Measurements from ENCODE around the gene LRFN2.

DNA sequence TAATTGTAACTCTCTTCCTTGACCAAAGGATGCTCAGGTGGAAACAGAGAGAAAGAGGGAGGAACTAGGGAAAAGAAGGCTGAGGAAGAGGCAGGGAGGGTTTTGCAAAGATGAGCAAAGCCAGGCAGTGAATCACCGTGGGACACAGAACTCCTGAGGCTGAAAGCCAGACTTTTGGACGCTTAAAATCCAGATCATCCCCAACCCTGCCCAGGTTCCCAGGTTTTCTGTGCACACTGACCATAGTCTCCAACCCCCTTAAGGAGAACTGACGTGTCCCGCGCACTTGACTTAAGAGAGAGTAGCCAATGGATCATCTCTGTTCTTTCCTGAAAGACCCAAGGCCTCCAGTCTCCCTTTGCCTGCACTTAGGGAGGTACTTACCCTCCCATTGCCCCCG lies 75.3 kb downstream of the LRFN2 start:
- TF ChIP-seq, protein P1, sequence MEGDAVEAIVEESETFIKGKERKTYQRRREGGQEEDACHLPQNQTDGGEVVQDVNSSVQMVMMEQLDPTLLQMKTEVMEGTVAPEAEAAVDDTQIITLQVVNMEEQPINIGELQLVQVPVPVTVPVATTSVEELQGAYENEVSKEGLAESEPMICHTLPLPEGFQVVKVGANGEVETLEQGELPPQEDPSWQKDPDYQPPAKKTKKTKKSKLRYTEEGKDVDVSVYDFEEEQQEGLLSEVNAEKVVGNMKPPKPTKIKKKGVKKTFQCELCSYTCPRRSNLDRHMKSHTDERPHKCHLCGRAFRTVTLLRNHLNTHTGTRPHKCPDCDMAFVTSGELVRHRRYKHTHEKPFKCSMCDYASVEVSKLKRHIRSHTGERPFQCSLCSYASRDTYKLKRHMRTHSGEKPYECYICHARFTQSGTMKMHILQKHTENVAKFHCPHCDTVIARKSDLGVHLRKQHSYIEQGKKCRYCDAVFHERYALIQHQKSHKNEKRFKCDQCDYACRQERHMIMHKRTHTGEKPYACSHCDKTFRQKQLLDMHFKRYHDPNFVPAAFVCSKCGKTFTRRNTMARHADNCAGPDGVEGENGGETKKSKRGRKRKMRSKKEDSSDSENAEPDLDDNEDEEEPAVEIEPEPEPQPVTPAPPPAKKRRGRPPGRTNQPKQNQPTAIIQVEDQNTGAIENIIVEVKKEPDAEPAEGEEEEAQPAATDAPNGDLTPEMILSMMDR (IDR thresholded peaks at IDR 0.05), result no peak
- no peak for TF ChIP-seq POLR2A (IDR thresholded peaks at IDR 0.05)
